ENCODE measurements around the gene CLMN. TPM values are rescaled to one million over a fixed set of nuclear protein-coding genes. Genes with fewer than 3 reads are reported as not detected.

The CLMN gene
- total and polyA plus RNA-seq, 2 donors (not counting 1 experiment from before 2014, with no cell fraction given): 9.6 to 51.5 TPM

- H3K36me3 ChIP-seq (replicated peaks in 1 of 2; ENCODE audit: control extremely low read depth in 1 of 2, control insufficient read depth in 1 of 2, extremely low read depth in 1 of 2, insufficient read depth in 2 of 2, low read length in 1 of 2): no peaks in the 10 kb centered on the region
Measured at GRCh38 chr14:95167177-95167576, 152.5 kb downstream of the CLMN start.

GRCh38 chr14:95165517-95165916 is 154.2 kb downstream of the CLMN start:
- POLR2A ChIA-PET: no interaction called here
- peaks cover 3% of the 10 kb centered on the region for H3K4me1 Mint-ChIP-seq

More at GRCh38 chr14:95167177-95167576, 152.5 kb downstream of the CLMN start:
- Histone ChIP-seq H3K79me2 (ENCODE audit: control insufficient read depth, insufficient read depth, low read length) (no peaks in the 10 kb centered on the region), H3K9ac (ENCODE audit: low read length) (no peak overlapping the region), H3K4me2 (replicated peaks; ENCODE audit: low read depth, low read length, poor library complexity, severe bottlenecking) (no peak overlapping the region), H2AFZ (ENCODE audit: insufficient read depth, low read depth, low read length, poor library complexity, severe bottlenecking) (no peak overlapping the region), H4K20me1 (ENCODE audit: control insufficient read depth, insufficient read depth, low read length, poor library complexity, severe bottlenecking) (no peaks in the 10 kb centered on the region), H3K9me3 (ENCODE audit: control extremely low read depth in 1 of 3, control insufficient read depth in 2 of 3, insufficient read depth in 1 of 3, low read length in 2 of 3) (peaks cover 0 to 8% (median 4%) of the 10 kb centered on the region in 3 donors), H3K27ac (ENCODE audit: low read length in 2 of 2) (no peak overlapping the region), H3K4me1 (ENCODE audit: control insufficient read depth in 2 of 2, insufficient read depth in 2 of 2, low read length in 2 of 2) (no peaks in the 10 kb centered on the region), H3K27me3 (replicated peaks in 1 of 4; ENCODE audit: control extremely low read depth in 1 of 4, control insufficient read depth in 3 of 4, insufficient read depth in 4 of 4, low read length in 3 of 4) (no peaks in the 10 kb centered on the region), H3K4me3 (ENCODE audit: control extremely low read depth in 1 of 5, extremely low read depth in 1 of 5, insufficient read depth in 1 of 5, low read depth in 2 of 5, low read length in 4 of 5) (no peak overlapping the region)
- no peak for TF ChIP-seq CTCF (IDR thresholded peaks at IDR 0.05)
- no peak for TF ChIP-seq EZH2 (IDR thresholded peaks at IDR 0.05; ENCODE audit: borderline replicate concordance, insufficient read depth, low read depth, low read length, poor library complexity, severe bottlenecking)
- CTCF ChIA-PET: no interaction called here
- H3K9me3 Mint-ChIP-seq (ENCODE audit: insufficient read depth): peaks cover 3% of the 10 kb centered on the region
- ATAC-seq (ENCODE audit: low read depth) (no peak), DNase-seq (no peak)
- intact Hi-C loops (cut with micrococcal nuclease): no loop called here
- POLR2A ChIA-PET: no interaction called here
- no peak overlapping the region for H3K4me3 Mint-ChIP-seq
- WGBS (ENCODE audit: insufficient coverage): 100% methylated on average over 2 of the region's 2 CpGs
- peaks cover 3% of the 10 kb centered on the region for H3K4me1 Mint-ChIP-seq
- no peak overlapping the region for H3K27ac Mint-ChIP-seq
- H3K27me3 Mint-ChIP-seq: no peaks in the 10 kb centered on the region

More at GRCh38 chr14:95165517-95165916, 154.2 kb downstream of the CLMN start:
- no peak overlapping the region for H3K9ac ChIP-seq (ENCODE audit: low read length)
- H3K27me3 ChIP-seq (replicated peaks in 1 of 4; ENCODE audit: control extremely low read depth in 1 of 4, control insufficient read depth in 3 of 4, insufficient read depth in 4 of 4, low read length in 3 of 4): no peaks in the 10 kb centered on the region
- intact Hi-C loops (cut with micrococcal nuclease): no loop called here
- no peak overlapping the region for H3K4me3 ChIP-seq (ENCODE audit: control extremely low read depth in 1 of 5, extremely low read depth in 1 of 5, insufficient read depth in 1 of 5, low read depth in 2 of 5, low read length in 4 of 5)
- no peak overlapping the region for H3K27ac ChIP-seq (ENCODE audit: low read length in 2 of 2)
- ATAC-seq (ENCODE audit: low read depth): no peak
- Mint-ChIP-seq H3K4me3 (no peak overlapping the region), H3K27me3 (no peaks in the 10 kb centered on the region), H3K27ac (no peak overlapping the region), H3K9me3 (ENCODE audit: insufficient read depth) (peaks cover 3% of the 10 kb centered on the region)
- no peak overlapping the region for H3K4me2 ChIP-seq (replicated peaks; ENCODE audit: low read depth, low read length, poor library complexity, severe bottlenecking)
- H3K79me2 ChIP-seq (ENCODE audit: control insufficient read depth, insufficient read depth, low read length): no peaks in the 10 kb centered on the region
- no peak overlapping the region for H2AFZ ChIP-seq (ENCODE audit: insufficient read depth, low read depth, low read length, poor library complexity, severe bottlenecking)
- peaks cover 0 to 8% (median 4%) of the 10 kb centered on the region in 3 donors for H3K9me3 ChIP-seq (ENCODE audit: control extremely low read depth in 1 of 3, control insufficient read depth in 2 of 3, insufficient read depth in 1 of 3, low read length in 2 of 3)
- no peaks in the 10 kb centered on the region for H3K4me1 ChIP-seq (ENCODE audit: control insufficient read depth in 2 of 2, insufficient read depth in 2 of 2, low read length in 2 of 2)
- TF ChIP-seq EZH2 (IDR thresholded peaks at IDR 0.05; ENCODE audit: borderline replicate concordance, insufficient read depth, low read depth, low read length, poor library complexity, severe bottlenecking) (no peak), CTCF (IDR thresholded peaks at IDR 0.05) (no peak)
- no peak for DNase-seq
- H3K36me3 ChIP-seq (replicated peaks in 1 of 2; ENCODE audit: control extremely low read depth in 1 of 2, control insufficient read depth in 1 of 2, extremely low read depth in 1 of 2, insufficient read depth in 2 of 2, low read length in 1 of 2): no peaks in the 10 kb centered on the region
- CTCF ChIA-PET: no interaction called here
- WGBS (ENCODE audit: insufficient coverage): no CpG with 5 or more reads among the region's 3 CpGs
- no peaks in the 10 kb centered on the region for H4K20me1 ChIP-seq (ENCODE audit: control insufficient read depth, insufficient read depth, low read length, poor library complexity, severe bottlenecking)
